NCI-H2196 (cell line): Measurements from ENCODE around the gene KIF23.
"Not testable (repeated sequence)": the region's sequence is repeated elsewhere in the genome, so short reads cannot be mapped to it uniquely, and the experiment has no call there.

Experiments
- DNase-seq: peaks from one replicate; lab custom pipeline; 2025; ENCODE audit not compliant: unreplicated experiment; lab: John Stamatoyannopoulos, UW

The KIF23 gene

GRCh38 chr15:69413822-69414700 lies at the start of gene KIF23:
Gene KIF23 (plus strand): TSS chr15:69414349. CDS start chr15:69414466, 117 bp downstream.
- DNase-seq: peak; percentile 89

GRCh38 chr15:69367236-69367635 lies 46.9 kb upstream of the KIF23 start:
- DNase-seq: no peak

- no peak for DNase-seq
Observed at GRCh38 chr15:69369631-69370030, 44.5 kb upstream of the KIF23 start.

GRCh38 chr15:69373406-69373805 lies 40.7 kb upstream of the KIF23 start:
- no peak for DNase-seq

GRCh38 chr15:69375151-69375790 lies 38.9 kb upstream of the KIF23 start:
- DNase-seq: no peak

- no peak for DNase-seq
Observed at GRCh38 chr15:69377216-69377970, 36.8 kb upstream of the KIF23 start.

GRCh38 chr15:69380100-69380725 lies 33.9 kb upstream of the KIF23 start:
- DNase-seq: no peak

- DNase-seq: no peak
Observed at GRCh38 chr15:69380726-69381105, 33.4 kb upstream of the KIF23 start.

- DNase-seq: not testable (repeated sequence)
Observed at GRCh38 chr15:69382176-69382575, 32.0 kb upstream of the KIF23 start.

GRCh38 chr15:69384066-69384465 lies 30.1 kb upstream of the KIF23 start:
- DNase-seq: not testable (repeated sequence)

- DNase-seq: no peak
Observed at GRCh38 chr15:69384626-69385598, 29.2 kb upstream of the KIF23 start.

GRCh38 chr15:69385831-69386230 lies 28.3 kb upstream of the KIF23 start:
- no peak for DNase-seq

GRCh38 chr15:69386284-69386683 lies 27.9 kb upstream of the KIF23 start:
- DNase-seq: no peak

GRCh38 chr15:69388260-69388705 lies 25.9 kb upstream of the KIF23 start:
- no peak for DNase-seq

- DNase-seq: no peak
Observed at GRCh38 chr15:69389426-69389825, 24.7 kb upstream of the KIF23 start.

GRCh38 chr15:69390575-69390974 lies 23.6 kb upstream of the KIF23 start:
- DNase-seq: no peak

- no peak for DNase-seq
Observed at GRCh38 chr15:69391046-69391757, 22.9 kb upstream of the KIF23 start.

GRCh38 chr15:69392352-69392751 lies 21.8 kb upstream of the KIF23 start:
- DNase-seq: no peak

GRCh38 chr15:69393831-69394491 lies 20.2 kb upstream of the KIF23 start:
- DNase-seq: no peak
